GM12878 (cell line): ENCODE measurements around the gene ANGPTL4. TPM values are rescaled to one million over a fixed set of nuclear protein-coding genes. Genes with fewer than 3 reads are reported as not detected.

Experiments used
- CBX3 ChIP-seq: fragments of 200-600 bp; sonication (generic); IDR thresholded peaks from 2 replicates; pipeline ENCODE4 v1.6.1; 2016; ENCODE audit warnings: low read depth, borderline replicate concordance
- CTCF ChIP-seq, 3 experiments: IDR thresholded peaks in 2 of 3; conservative IDR thresholded peaks in 1 of 3; 2 replicates each; pipeline ENCODE4 v1.5.1; 2011; ENCODE audit warnings: low read depth in 3 of 3, low read length in 3 of 3, mild to moderate bottlenecking in 3 of 3, control low read depth in 2 of 3, moderate library complexity in 2 of 3, inconsistent platforms in 1 of 3, mixed read lengths in 1 of 3; ENCODE audit not compliant: control insufficient read depth in 2 of 3, insufficient read depth in 1 of 3; ENCODE audit errors: extremely low read depth in 1 of 3
- E2F8 ChIP-seq: fragments of 450-650 bp; IDR thresholded peaks from 2 replicates; pipeline ENCODE4 v1.6.1; 2018; ENCODE audit warnings: mild to moderate bottlenecking, low read depth, moderate library complexity; ENCODE audit not compliant: partially characterized antibody
- EGR1 ChIP-seq, 2 experiments: IDR thresholded peaks; 1 replicate in 1 of 2; 2 replicates in 1 of 2; pipeline ENCODE4 v1.6.1; 2011 to 2012; ENCODE audit warnings: low read depth in 2 of 2, low read length in 2 of 2, borderline replicate concordance in 1 of 2, mild to moderate bottlenecking in 1 of 2, moderate library complexity in 1 of 2
- GATAD2B ChIP-seq: fragments of 450-650 bp; conservative IDR thresholded peaks from 2 replicates; pipeline ENCODE4 v1.6.1; 2017; ENCODE audit warnings: low read depth, mild to moderate bottlenecking, moderate library complexity
- HDAC6 ChIP-seq: fragments of 200-600 bp; sonication (generic); IDR thresholded peaks from one replicate; pipeline ENCODE4 v1.8.0; 2017; ENCODE audit warnings: antibody characterized with exemption; ENCODE audit not compliant: unreplicated experiment
- HDGF ChIP-seq: fragments of 450-650 bp; IDR thresholded peaks from 2 replicates; pipeline ENCODE4 v1.6.1; 2016; ENCODE audit warnings: antibody characterized with exemption
- IKZF1 ChIP-seq: fragments of 450-650 bp; conservative IDR thresholded peaks from 2 replicates; pipeline ENCODE4 v1.6.1; 2017; ENCODE audit warnings: antibody characterized with exemption, mild to moderate bottlenecking
- KAT2A ChIP-seq: conservative IDR thresholded peaks from 2 replicates; pipeline ENCODE4 v1.6.1; 2011; ENCODE audit warnings: low read depth, low read length; ENCODE audit not compliant: control insufficient read depth
- MYB ChIP-seq: fragments of 150-350 bp; IDR thresholded peaks from 2 replicates; pipeline ENCODE4 v1.6.1; 2014; ENCODE audit warnings: mild to moderate bottlenecking, low read depth, low read length, borderline replicate concordance
- NBN ChIP-seq: fragments of 450-650 bp; IDR thresholded peaks from 2 replicates; pipeline ENCODE4 v1.6.1; 2016
- NR2F1 ChIP-seq: fragments of 450-650 bp; conservative IDR thresholded peaks from 2 replicates; pipeline ENCODE4 v1.6.1; 2017; ENCODE audit warnings: mild to moderate bottlenecking
- SMAD1 ChIP-seq: fragments of 450-650 bp; IDR thresholded peaks from 2 replicates; pipeline ENCODE4 v1.6.1; 2018; ENCODE audit warnings: mild to moderate bottlenecking, low read depth; ENCODE audit not compliant: partially characterized antibody
- TAF1 ChIP-seq: IDR thresholded peaks from 2 replicates; pipeline ENCODE4 v1.6.1; 2011; ENCODE audit warnings: mild to moderate bottlenecking, low read depth, low read length, borderline replicate concordance
- USF1 ChIP-seq: IDR thresholded peaks from 2 replicates; pipeline ENCODE4 v1.6.1; 2011; ENCODE audit warnings: borderline replicate concordance, low read depth, mild to moderate bottlenecking, moderate library complexity, mixed read lengths, low read length; ENCODE audit not compliant: insufficient read depth; ENCODE audit errors: extremely low read length
- WRNIP1 ChIP-seq: IDR thresholded peaks from 2 replicates; pipeline ENCODE4 v1.6.1; 2011; ENCODE audit warnings: low read depth, low read length, improper control_type of control experiment, borderline replicate concordance
- YBX1 ChIP-seq: fragments of 450-650 bp; IDR thresholded peaks from 2 replicates; pipeline ENCODE4 v1.6.1; 2016; ENCODE audit warnings: antibody characterized with exemption
- ZNF207 ChIP-seq: fragments of 450-650 bp; IDR thresholded peaks from 2 replicates; pipeline ENCODE4 v1.6.1; 2014; ENCODE audit warnings: antibody characterized with exemption, mild to moderate bottlenecking, borderline replicate concordance
- ZNF592 ChIP-seq: fragments of 450-650 bp; IDR thresholded peaks from 2 replicates; pipeline ENCODE4 v1.6.1; 2017; ENCODE audit warnings: mild to moderate bottlenecking, moderate library complexity
- polyA plus RNA-seq, 11 experiments: library from polyadenylated mRNA; depleted of rRNA in 4 of 11; unstranded in 6 of 11; stranded (reverse) in 5 of 11; fragments of >200 nt; fragmentation: Nextera tagmentation in 4 of 11; fragmentation: Illumina TruSeq in 1 of 11; extraction: Ambion mirVana in 4 of 11; extraction: Trizol in 1 of 11; gene quantifications; 1 replicate in 1 of 11; 2 replicates in 10 of 11; pipeline versions ENCODE4 v1.2.1 to v1.2.3, GENCODE V29; 2011 to 2016; ENCODE audit warnings: inconsistent platforms in 2 of 11, missing spikeins in 2 of 11, low read depth in 1 of 11
- total RNA-seq, 4 experiments: library from RNA; depleted of rRNA in 3 of 4; stranded (reverse); fragments of >200 nt in 3 of 4; fragmentation: Illumina TruSeq in 1 of 4; extraction: Trizol in 1 of 4; gene quantifications; 2 replicates each; pipeline versions ENCODE4 v1.2.1 to v1.2.3, GENCODE V29; 2013 to 2021

The ANGPTL4 gene
- total and polyA plus RNA-seq, 10 of the 15 experiments (the other 5 are each of a cell fraction or from before 2014, with no cell fraction given), result 0.45 TPM; not detected in 9

GRCh38 chr19:8342684-8343482, 21.1 kb upstream of the ANGPTL4 start, which contains the start of gene KANK3 (continued):
- TF ChIP-seq CTCF (IDR thresholded peaks at IDR 0.05 in 2 of 3, conservative IDR thresholded peaks at IDR 0.05 in 1 of 3; ENCODE audit: control insufficient read depth in 2 of 3, extremely low read depth in 1 of 3, insufficient read depth in 1 of 3, low read depth in 3 of 3, low read length in 3 of 3) (no peak), EGR1 (IDR thresholded peaks at IDR 0.05; ENCODE audit: borderline replicate concordance in 1 of 2, low read depth in 2 of 2, low read length in 2 of 2) (no peak), WRNIP1 (no peak), YBX1 (no peak), CBX3 (no peak), SMAD1 (no peak), MYB (no peak), ZNF592 (no peak), HDGF (no peak), ZNF207 (no peak), NR2F1 (no peak), HDAC6 (no peak), USF1 (no peak), KAT2A (no peak), E2F8 (no peak), IKZF1 (peak; percentile 81), TAF1 (no peak), NBN (no peak), GATAD2B (no peak)
